ENCODE results near the gene GSDMA. TPM values are rescaled to one million over a fixed set of nuclear protein-coding genes. Genes with fewer than 3 reads are reported as not detected.

GSDMA gene
- total RNA-seq, 1 donor from 2014 or later, result not detected

GRCh38 chr17:40018211-40019121, 55.7 kb downstream of the GSDMA start:
- Mint-ChIP-seq H3K36me3 (ENCODE audit: insufficient read depth) (peaks cover 11% of the 10 kb centered on the region), H3K27me3 (peaks cover 7% of the 10 kb centered on the region), H3K4me3 (ENCODE audit: low read depth) (no peak overlapping the region), H3K27ac (peak overlapping the region; percentile 26), H3K9me3 (ENCODE audit: low read depth) (no peaks in the 10 kb centered on the region), H3K4me1 (ENCODE audit: low read depth) (peaks cover 7% of the 10 kb centered on the region)
- no peak for TF ChIP-seq CTCF (IDR thresholded peaks at IDR 0.05; ENCODE audit: unreplicated experiment)
- DNase-seq (ENCODE audit: low spot score, unreplicated experiment), result no peak

- Mint-ChIP-seq H3K4me1 (ENCODE audit: low read depth) (peaks cover 4% of the 10 kb centered on the region), H3K27me3 (peaks cover 2% of the 10 kb centered on the region), H3K4me3 (ENCODE audit: low read depth) (no peak overlapping the region), H3K27ac (no peak overlapping the region), H3K36me3 (ENCODE audit: insufficient read depth) (peaks cover 11% of the 10 kb centered on the region), H3K9me3 (ENCODE audit: low read depth) (no peaks in the 10 kb centered on the region)
- DNase-seq (ENCODE audit: low spot score, unreplicated experiment), result no peak
- no peak for TF ChIP-seq CTCF (IDR thresholded peaks at IDR 0.05; ENCODE audit: unreplicated experiment)
These were observed 56.6 kb downstream of the GSDMA start for GRCh38 chr17:40019140-40019991.

- Mint-ChIP-seq H3K9me3 (ENCODE audit: low read depth) (no peaks in the 10 kb centered on the region), H3K4me1 (ENCODE audit: low read depth) (no peaks in the 10 kb centered on the region), H3K4me3 (ENCODE audit: low read depth) (no peak overlapping the region), H3K27me3 (no peaks in the 10 kb centered on the region), H3K27ac (no peak overlapping the region), H3K36me3 (ENCODE audit: insufficient read depth) (peaks cover 12% of the 10 kb centered on the region)
- TF ChIP-seq CTCF (IDR thresholded peaks at IDR 0.05; ENCODE audit: unreplicated experiment), result no peak
- no peak for DNase-seq (ENCODE audit: low spot score, unreplicated experiment)
These were observed 57.3 kb downstream of the GSDMA start for GRCh38 chr17:40020146-40020545.

GRCh38 chr17:40021451-40021971, 58.7 kb downstream of the GSDMA start:
- DNase-seq (ENCODE audit: low spot score, unreplicated experiment), result no peak
- Mint-ChIP-seq H3K4me1 (ENCODE audit: low read depth) (no peaks in the 10 kb centered on the region), H3K27ac (no peak overlapping the region), H3K36me3 (ENCODE audit: insufficient read depth) (peaks cover 16% of the 10 kb centered on the region), H3K9me3 (ENCODE audit: low read depth) (no peaks in the 10 kb centered on the region), H3K27me3 (no peaks in the 10 kb centered on the region), H3K4me3 (ENCODE audit: low read depth) (no peak overlapping the region)
- no peak for TF ChIP-seq CTCF (IDR thresholded peaks at IDR 0.05; ENCODE audit: unreplicated experiment)

- H3K9me3 Mint-ChIP-seq (ENCODE audit: low read depth), result no peaks in the 10 kb centered on the region
- no peak for DNase-seq (ENCODE audit: low spot score, unreplicated experiment)
- H3K4me3 Mint-ChIP-seq (ENCODE audit: low read depth), result no peak overlapping the region
- H3K4me1 Mint-ChIP-seq (ENCODE audit: low read depth), result no peaks in the 10 kb centered on the region
- TF ChIP-seq CTCF (IDR thresholded peaks at IDR 0.05; ENCODE audit: unreplicated experiment), result no peak
- peaks cover 16% of the 10 kb centered on the region for H3K36me3 Mint-ChIP-seq (ENCODE audit: insufficient read depth)
- H3K27ac Mint-ChIP-seq, result no peak overlapping the region
- no peaks in the 10 kb centered on the region for H3K27me3 Mint-ChIP-seq
These were observed 59.7 kb downstream of the GSDMA start for GRCh38 chr17:40022497-40022896.
